GM12872 (cell line): ENCODE data around the gene MAGI2.

Experiments used
- TF ChIP-seq, protein P1 (sequence below): IDR thresholded peaks from 3 replicates; pipeline ENCODE4 v1.5.1; 2011; ENCODE audit warnings: low read depth, mild to moderate bottlenecking, low read length, moderate library complexity; ENCODE audit not compliant: insufficient read depth

The MAGI2 gene

DNA sequence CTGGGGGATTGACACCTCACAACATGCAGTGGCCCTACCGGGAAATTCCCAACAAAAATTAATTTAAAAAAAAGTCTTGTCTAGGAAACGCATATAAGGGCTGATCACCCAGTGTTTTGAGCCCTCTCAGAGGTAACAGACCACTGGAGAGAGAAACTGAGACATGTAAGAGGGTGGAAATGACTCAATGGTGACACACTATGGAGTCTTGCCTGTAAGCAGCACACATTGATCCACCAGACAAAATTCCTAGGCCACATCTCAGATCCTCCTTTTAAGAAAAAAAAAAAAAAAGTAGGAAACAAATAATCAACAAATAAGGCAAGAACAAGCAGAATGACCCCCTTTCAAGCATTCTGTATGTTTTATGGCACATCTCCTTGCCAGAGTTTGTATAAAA lies 296.2 kb downstream of the MAGI2 start:
- TF ChIP-seq, protein P1, sequence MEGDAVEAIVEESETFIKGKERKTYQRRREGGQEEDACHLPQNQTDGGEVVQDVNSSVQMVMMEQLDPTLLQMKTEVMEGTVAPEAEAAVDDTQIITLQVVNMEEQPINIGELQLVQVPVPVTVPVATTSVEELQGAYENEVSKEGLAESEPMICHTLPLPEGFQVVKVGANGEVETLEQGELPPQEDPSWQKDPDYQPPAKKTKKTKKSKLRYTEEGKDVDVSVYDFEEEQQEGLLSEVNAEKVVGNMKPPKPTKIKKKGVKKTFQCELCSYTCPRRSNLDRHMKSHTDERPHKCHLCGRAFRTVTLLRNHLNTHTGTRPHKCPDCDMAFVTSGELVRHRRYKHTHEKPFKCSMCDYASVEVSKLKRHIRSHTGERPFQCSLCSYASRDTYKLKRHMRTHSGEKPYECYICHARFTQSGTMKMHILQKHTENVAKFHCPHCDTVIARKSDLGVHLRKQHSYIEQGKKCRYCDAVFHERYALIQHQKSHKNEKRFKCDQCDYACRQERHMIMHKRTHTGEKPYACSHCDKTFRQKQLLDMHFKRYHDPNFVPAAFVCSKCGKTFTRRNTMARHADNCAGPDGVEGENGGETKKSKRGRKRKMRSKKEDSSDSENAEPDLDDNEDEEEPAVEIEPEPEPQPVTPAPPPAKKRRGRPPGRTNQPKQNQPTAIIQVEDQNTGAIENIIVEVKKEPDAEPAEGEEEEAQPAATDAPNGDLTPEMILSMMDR: no peak

- TF ChIP-seq, protein P1: no peak
These were observed 303.6 kb downstream of the MAGI2 start for GRCh38 chr7:79149831-79150230.

- TF ChIP-seq, protein P1: no peak
These were observed 310.8 kb downstream of the MAGI2 start for GRCh38 chr7:79142706-79143105.

GRCh38 chr7:79141252-79141651 lies 312.2 kb downstream of the MAGI2 start:
- TF ChIP-seq, protein P1: no peak

DNA sequence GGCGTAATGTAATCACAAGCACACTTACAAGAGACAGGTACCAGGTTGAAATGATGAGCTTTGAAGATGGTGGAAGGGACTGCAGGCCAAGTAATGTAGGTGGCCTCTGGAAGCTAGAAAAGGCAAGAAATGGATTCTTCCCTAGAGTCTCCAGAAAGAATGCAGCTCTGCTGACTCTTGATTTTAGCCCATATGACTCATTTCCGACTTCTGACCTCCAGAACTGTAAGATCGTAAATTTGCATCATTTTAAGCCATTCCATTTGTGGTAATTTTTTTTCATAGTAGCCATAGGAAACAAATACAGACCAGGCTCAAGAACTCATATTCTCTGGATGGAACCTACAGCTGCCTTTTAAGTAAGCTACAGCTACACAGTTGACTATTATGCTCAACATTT lies 315.5 kb downstream of the MAGI2 start:
- TF ChIP-seq, protein P1: no peak

GRCh38 chr7:79132844-79133451 lies 320.5 kb downstream of the MAGI2 start:
- TF ChIP-seq, protein P1: no peak

DNA sequence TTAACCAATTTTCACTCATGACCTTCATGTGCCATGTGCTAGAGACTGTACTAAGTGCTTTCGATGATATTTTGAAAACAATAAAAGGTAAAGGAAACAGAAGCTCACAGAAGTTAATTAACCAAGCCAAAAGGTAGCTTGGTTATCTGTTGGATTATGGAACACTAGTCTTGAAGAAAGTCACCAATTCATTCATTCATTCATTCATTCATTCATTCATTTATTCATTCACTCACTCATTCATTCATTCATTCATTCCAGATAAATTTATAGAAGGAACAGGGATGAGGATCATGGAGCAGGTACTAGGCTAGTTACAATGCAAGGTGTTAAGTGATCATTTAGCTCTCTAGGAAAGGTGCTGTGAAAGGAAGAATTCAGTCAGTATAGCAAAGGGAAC lies 322.8 kb downstream of the MAGI2 start:
- TF ChIP-seq, protein P1: no peak

DNA sequence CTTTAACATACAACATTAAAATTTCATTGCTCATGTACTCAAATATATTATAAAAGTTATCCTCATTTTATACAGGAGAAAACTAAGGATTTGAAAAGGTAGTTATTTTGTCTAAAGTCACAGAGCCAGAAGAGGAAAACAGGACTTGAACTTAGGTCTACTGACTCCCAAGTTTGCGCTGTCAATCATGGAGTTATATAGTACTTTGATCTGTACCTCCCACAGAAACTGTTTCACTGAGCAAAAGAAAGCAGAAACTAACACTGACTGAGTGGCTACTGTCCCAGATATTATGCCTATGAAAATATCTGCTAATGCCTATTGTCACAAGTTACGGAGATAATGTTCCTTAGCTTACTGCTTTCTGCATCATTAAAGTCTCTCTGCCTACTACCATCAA lies 329.1 kb downstream of the MAGI2 start:
- TF ChIP-seq, protein P1: no peak
